ENCODE data around the gene SLC9A2.

The SLC9A2 gene

GRCh38 chr2:102735416-102736109 is 116.2 kb downstream of the SLC9A2 start:
- DNase-seq, result no peak

GRCh38 chr2:102736110-102736409 is 116.7 kb downstream of the SLC9A2 start:
- DNase-seq, result no peak

GRCh38 chr2:102736410-102737409 is 117.4 kb downstream of the SLC9A2 start:
- no peak for DNase-seq

GRCh38 chr2:102737431-102737830 is 118.1 kb downstream of the SLC9A2 start:
- DNase-seq, result no peak

DNA sequence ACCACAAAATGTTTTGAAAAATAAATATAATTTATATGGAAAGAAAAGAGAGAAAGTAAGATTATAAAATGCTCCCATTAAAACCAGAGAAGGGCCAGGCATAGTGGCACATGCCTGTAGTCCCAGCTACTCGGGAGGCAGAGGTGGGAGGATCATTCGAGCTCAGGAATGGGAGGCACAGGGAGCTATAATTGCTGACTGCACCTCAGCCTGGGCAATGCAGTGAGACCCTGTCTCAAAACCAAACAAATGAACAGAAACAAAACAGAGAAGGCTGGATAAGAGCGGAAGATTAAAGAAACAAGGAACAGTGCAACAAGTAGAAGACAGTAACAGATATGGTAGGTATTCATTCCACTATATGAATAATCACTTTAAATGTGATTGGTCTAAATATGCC is 123.9 kb downstream of the SLC9A2 start:
- no peak for DNase-seq

DNA sequence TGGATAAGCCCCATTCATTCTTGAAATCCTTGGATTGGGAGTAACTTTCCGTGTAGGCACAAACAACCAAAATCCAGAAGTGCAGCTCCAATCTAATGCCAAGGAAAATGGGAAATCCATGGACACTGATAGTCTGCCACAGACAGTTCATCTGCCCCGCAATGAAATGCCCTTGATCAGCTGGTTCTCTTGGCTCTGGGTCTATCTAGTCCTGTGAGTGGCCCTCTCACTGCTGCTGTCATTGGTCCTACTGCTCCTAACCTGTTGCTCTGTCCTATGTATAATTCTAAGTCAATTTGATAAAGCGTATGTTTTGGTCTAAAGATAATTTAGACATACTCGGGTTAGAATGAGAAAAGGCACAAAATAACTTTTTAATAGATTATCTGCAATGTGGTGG is 128.8 kb downstream of the SLC9A2 start:
- DNase-seq, result no peak

DNA sequence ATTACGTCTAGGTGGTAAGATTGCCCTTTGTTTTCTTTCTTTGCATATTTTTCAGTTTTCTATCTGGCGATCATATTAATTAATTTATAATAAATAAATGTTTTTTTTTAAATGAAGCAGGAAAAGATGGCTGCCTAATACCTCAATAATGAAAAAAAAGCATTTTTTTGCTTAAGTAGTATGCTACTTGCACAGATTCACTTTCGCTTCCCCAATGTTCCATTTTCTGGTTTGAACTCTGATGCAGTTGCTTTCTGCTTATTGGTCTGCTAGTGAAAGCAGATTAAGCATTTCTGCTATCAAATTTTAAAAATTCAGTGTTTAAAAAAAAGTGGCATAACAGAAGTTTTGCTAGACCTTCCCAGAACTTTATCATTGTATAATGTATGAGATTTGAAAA is 130.6 kb downstream of the SLC9A2 start:
- no peak for DNase-seq

- no peak for DNase-seq
Observed at GRCh38 chr2:102753563-102754159, 134.3 kb downstream of the SLC9A2 start.

- no peak for DNase-seq
Observed at GRCh38 chr2:102754456-102755145, 135.2 kb downstream of the SLC9A2 start.

- DNase-seq, result no peak
Observed at GRCh38 chr2:102755284-102755683, 135.9 kb downstream of the SLC9A2 start.

- no peak for DNase-seq
Observed at GRCh38 chr2:102758439-102758838, 139.1 kb downstream of the SLC9A2 start.
